ENCODE results near the gene ATG5. TPM values are rescaled to one million over a fixed set of nuclear protein-coding genes. Genes with fewer than 3 reads are reported as not detected.

ATG5 gene
- polyA plus RNA-seq, 1 donor (not counting 4 experiments of a cell fraction or from before 2014, with no cell fraction given) = 60.0 TPM

DNA sequence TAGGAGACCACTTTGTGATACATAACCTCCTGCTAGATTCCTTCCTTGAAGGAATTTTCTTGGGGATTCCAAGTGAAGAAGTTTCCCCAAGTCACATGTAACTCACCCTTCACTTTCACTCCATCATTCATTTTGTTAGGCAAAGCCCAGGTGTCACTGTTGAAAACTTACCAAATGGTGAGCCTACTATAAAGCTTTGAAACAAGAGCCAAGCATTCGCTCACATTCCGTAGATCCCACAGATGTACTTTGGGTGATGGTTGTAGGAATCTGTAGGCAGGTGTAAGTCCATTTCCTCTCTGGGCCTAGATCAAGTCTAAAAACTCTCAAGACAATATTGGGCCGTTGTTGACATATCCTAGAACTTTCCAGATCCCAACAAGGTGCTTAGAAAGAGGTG is 165.4 kb downstream of the ATG5 start:
- Histone ChIP-seq H2AFZ (ENCODE audit: control insufficient read depth, low read length) (no peak overlapping the region), H3K36me3 (ENCODE audit: control insufficient read depth in 2 of 2, extremely low read depth in 1 of 2, insufficient read depth in 2 of 2, low read length in 2 of 2) (no peaks in the 10 kb centered on the region), H3K4me2 (ENCODE audit: control insufficient read depth, extremely low read depth, insufficient read depth, low read depth, low read length) (no peak overlapping the region), H3K9ac (ENCODE audit: control insufficient read depth, extremely low read depth, insufficient read depth, low read length) (no peak overlapping the region), H3K9me3 (ENCODE audit: control insufficient read depth, low read depth, low read length) (no peaks in the 10 kb centered on the region), H3K4me1 (ENCODE audit: control insufficient read depth, extremely low read depth, insufficient read depth, low read length) (peaks cover 13% of the 10 kb centered on the region), H3K4me3 (ENCODE audit: control insufficient read depth in 2 of 3, extremely low read depth in 1 of 3, insufficient read depth in 2 of 3, low read depth in 1 of 3, low read length in 3 of 3) (no peak overlapping the region), H4K20me1 (ENCODE audit: control insufficient read depth, extremely low read depth, insufficient read depth, low read length) (no peaks in the 10 kb centered on the region), H3K27ac (ENCODE audit: control insufficient read depth, insufficient read depth, low read length) (no peak overlapping the region), H3K9me1 (ENCODE audit: control insufficient read depth, extremely low read depth, insufficient read depth, low read length) (no peaks in the 10 kb centered on the region), H3K79me2 (ENCODE audit: control insufficient read depth, insufficient read depth, low read length) (no peaks in the 10 kb centered on the region), H3K27me3 (ENCODE audit: control insufficient read depth, extremely low read depth, insufficient read depth, low read length) (no peaks in the 10 kb centered on the region)
- FAIRE-seq (no peak), DNase-seq (ENCODE audit: low read depth, low spot score) (no peak)
- no peak for TF ChIP-seq EZH2 (IDR thresholded peaks at IDR 0.05; ENCODE audit: low read length)
- dilution Hi-C loops (cut with MboI; ENCODE audit: extremely low pct_ligation_motif_present, low sequenced_read_pairs) = no loop called here

DNA sequence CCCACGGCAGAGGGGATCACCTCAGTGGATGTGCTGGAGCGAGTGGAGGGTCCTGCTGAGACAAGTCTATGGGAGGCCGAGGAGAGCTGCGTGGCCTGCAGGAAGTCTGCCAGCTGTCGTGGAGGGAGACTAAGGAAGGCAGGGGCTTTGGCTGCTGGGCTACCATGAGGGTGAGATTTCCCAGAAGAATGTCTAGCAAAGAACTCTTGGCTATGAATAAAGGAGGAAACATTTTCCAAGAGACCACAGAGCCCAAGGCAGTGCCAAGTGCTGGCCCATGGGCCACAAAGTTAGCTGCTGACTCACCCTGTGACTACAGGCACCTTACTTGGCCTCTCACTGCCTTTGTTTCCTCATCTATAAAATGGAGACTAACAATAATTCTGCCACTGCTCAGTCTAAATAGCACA is 166.0 kb downstream of the ATG5 start:
- H3K27me3 ChIP-seq (ENCODE audit: control insufficient read depth, extremely low read depth, insufficient read depth, low read length) = no peaks in the 10 kb centered on the region
- H3K9me1 ChIP-seq (ENCODE audit: control insufficient read depth, extremely low read depth, insufficient read depth, low read length) = no peaks in the 10 kb centered on the region
- H3K36me3 ChIP-seq (ENCODE audit: control insufficient read depth in 2 of 2, extremely low read depth in 1 of 2, insufficient read depth in 2 of 2, low read length in 2 of 2) = no peaks in the 10 kb centered on the region
- no peaks in the 10 kb centered on the region for H4K20me1 ChIP-seq (ENCODE audit: control insufficient read depth, extremely low read depth, insufficient read depth, low read length)
- dilution Hi-C loops (cut with MboI; ENCODE audit: extremely low pct_ligation_motif_present, low sequenced_read_pairs) = no loop called here
- H3K79me2 ChIP-seq (ENCODE audit: control insufficient read depth, insufficient read depth, low read length) = no peaks in the 10 kb centered on the region
- no peak overlapping the region for H3K9ac ChIP-seq (ENCODE audit: control insufficient read depth, extremely low read depth, insufficient read depth, low read length)
- peak; percentile 98 for FAIRE-seq
- peaks cover 13% of the 10 kb centered on the region for H3K4me1 ChIP-seq (ENCODE audit: control insufficient read depth, extremely low read depth, insufficient read depth, low read length)
- peak overlapping the region; percentile 49 for H3K4me2 ChIP-seq (ENCODE audit: control insufficient read depth, extremely low read depth, insufficient read depth, low read depth, low read length)
- no peak overlapping the region for H3K27ac ChIP-seq (ENCODE audit: control insufficient read depth, insufficient read depth, low read length)
- H3K9me3 ChIP-seq (ENCODE audit: control insufficient read depth, low read depth, low read length) = no peaks in the 10 kb centered on the region
- peak overlapping the region; percentile 60 for H2AFZ ChIP-seq (ENCODE audit: control insufficient read depth, low read length)
- DNase-seq (ENCODE audit: low read depth, low spot score) = peak; percentile 79
- no peak overlapping the region for H3K4me3 ChIP-seq (ENCODE audit: control insufficient read depth in 2 of 3, extremely low read depth in 1 of 3, insufficient read depth in 2 of 3, low read depth in 1 of 3, low read length in 3 of 3)
- TF ChIP-seq EZH2 (IDR thresholded peaks at IDR 0.05; ENCODE audit: low read length) (no peak), CTCF (optimal IDR thresholded peaks at IDR 0.05 in 1 of 3, IDR thresholded peaks at IDR 0.05 in 1 of 3, conservative IDR thresholded peaks at IDR 0.05 in 1 of 3; ENCODE audit: extremely low read depth in 1 of 3, insufficient read depth in 2 of 3, low read length in 3 of 3) (no peak)

DNA sequence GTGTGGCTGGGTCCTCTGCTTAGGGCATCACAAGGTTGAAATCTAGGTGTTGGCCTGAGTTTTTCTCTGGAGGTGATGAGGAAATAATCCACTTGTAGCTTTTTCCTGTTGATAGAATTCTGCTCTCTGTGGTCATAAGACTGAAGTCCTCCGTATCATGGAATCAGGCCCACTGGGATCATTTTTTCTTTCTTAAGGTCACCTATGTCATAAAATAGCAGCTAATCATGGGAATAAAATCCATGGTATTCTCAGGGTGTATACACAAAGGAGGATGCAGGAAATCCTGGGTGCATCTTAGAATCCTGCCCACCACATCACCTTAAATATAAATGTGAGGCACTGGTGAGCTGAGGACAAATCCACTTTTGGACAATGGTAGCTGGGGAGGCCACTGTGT is 166.7 kb downstream of the ATG5 start:
- H3K9ac ChIP-seq (ENCODE audit: control insufficient read depth, extremely low read depth, insufficient read depth, low read length) = no peak overlapping the region
- peak overlapping the region; percentile 49 for H3K4me2 ChIP-seq (ENCODE audit: control insufficient read depth, extremely low read depth, insufficient read depth, low read depth, low read length)
- DNase-seq (ENCODE audit: low read depth, low spot score) (no peak), FAIRE-seq (no peak)
- no peak overlapping the region for H3K27ac ChIP-seq (ENCODE audit: control insufficient read depth, insufficient read depth, low read length)
- peaks cover 13% of the 10 kb centered on the region for H3K4me1 ChIP-seq (ENCODE audit: control insufficient read depth, extremely low read depth, insufficient read depth, low read length)
- H3K9me3 ChIP-seq (ENCODE audit: control insufficient read depth, low read depth, low read length) = no peaks in the 10 kb centered on the region
- H2AFZ ChIP-seq (ENCODE audit: control insufficient read depth, low read length) = no peak overlapping the region
- H4K20me1 ChIP-seq (ENCODE audit: control insufficient read depth, extremely low read depth, insufficient read depth, low read length) = no peaks in the 10 kb centered on the region
- no peaks in the 10 kb centered on the region for H3K79me2 ChIP-seq (ENCODE audit: control insufficient read depth, insufficient read depth, low read length)
- dilution Hi-C loops (cut with MboI; ENCODE audit: extremely low pct_ligation_motif_present, low sequenced_read_pairs) = no loop called here
- no peaks in the 10 kb centered on the region for H3K27me3 ChIP-seq (ENCODE audit: control insufficient read depth, extremely low read depth, insufficient read depth, low read length)
- no peaks in the 10 kb centered on the region for H3K9me1 ChIP-seq (ENCODE audit: control insufficient read depth, extremely low read depth, insufficient read depth, low read length)
- H3K36me3 ChIP-seq (ENCODE audit: control insufficient read depth in 2 of 2, extremely low read depth in 1 of 2, insufficient read depth in 2 of 2, low read length in 2 of 2) = no peaks in the 10 kb centered on the region
- H3K4me3 ChIP-seq (ENCODE audit: control insufficient read depth in 2 of 3, extremely low read depth in 1 of 3, insufficient read depth in 2 of 3, low read depth in 1 of 3, low read length in 3 of 3) = no peak overlapping the region
- TF ChIP-seq EZH2 (IDR thresholded peaks at IDR 0.05; ENCODE audit: low read length) = no peak

Measured in keratinocyte (primary cell).